Body of pancreas (tissue), 4 donors: ENCODE results near the gene HIGD2B.
"Not testable (repeated sequence)": the region's sequence is repeated elsewhere in the genome, so short reads cannot be mapped to it uniquely, and the experiment has no call there.

ENCODE experiments used
- POLR2A ChIP-seq, 3 donors: fragments of 450-650 bp; IDR thresholded peaks; one replicate each; pipeline ENCODE4 v1.6.1; 2016; ENCODE audit warnings: antibody characterized with exemption in 3 of 3, mild to moderate bottlenecking in 2 of 3
- TF ChIP-seq, protein P1 (sequence below), 7 experiments: fragments of 450-650 bp in 4 of 7; fragments of 200-600 bp in 3 of 7; sonication (generic) in 3 of 7; IDR thresholded peaks; one replicate each; pipeline ENCODE4 v1.5.1; 2016 to 2019; ENCODE audit warnings: antibody characterized with exemption in 7 of 7

DNA sequence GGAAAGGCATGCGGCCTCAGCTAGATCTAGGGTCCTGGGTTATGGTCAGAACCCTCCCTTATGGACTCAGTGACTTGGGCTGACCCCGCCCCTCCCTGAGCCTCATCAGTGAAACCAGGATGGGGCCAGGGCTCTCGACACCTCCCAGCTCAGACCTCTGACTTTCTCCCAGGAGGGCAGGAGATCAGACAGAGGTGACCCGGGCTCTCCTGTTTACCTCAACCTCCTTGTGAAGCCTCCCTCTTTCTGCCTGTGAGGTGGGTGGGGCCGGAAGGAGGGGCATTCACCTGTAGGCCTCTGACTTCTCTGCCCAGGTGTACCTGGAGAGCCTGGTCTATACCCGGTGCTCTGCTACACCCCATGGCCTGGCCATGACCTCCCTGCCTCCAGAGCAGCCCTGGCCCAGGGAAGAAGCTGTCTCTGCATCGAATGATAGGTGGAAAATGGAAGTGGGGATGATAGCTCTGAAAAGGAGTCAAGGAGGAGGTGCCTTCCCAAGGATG is 56.9 kb downstream of the HIGD2B start:
- TF ChIP-seq, protein P1, sequence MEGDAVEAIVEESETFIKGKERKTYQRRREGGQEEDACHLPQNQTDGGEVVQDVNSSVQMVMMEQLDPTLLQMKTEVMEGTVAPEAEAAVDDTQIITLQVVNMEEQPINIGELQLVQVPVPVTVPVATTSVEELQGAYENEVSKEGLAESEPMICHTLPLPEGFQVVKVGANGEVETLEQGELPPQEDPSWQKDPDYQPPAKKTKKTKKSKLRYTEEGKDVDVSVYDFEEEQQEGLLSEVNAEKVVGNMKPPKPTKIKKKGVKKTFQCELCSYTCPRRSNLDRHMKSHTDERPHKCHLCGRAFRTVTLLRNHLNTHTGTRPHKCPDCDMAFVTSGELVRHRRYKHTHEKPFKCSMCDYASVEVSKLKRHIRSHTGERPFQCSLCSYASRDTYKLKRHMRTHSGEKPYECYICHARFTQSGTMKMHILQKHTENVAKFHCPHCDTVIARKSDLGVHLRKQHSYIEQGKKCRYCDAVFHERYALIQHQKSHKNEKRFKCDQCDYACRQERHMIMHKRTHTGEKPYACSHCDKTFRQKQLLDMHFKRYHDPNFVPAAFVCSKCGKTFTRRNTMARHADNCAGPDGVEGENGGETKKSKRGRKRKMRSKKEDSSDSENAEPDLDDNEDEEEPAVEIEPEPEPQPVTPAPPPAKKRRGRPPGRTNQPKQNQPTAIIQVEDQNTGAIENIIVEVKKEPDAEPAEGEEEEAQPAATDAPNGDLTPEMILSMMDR (IDR thresholded peaks at IDR 0.05), result not testable (repeated sequence)
- TF ChIP-seq POLR2A (IDR thresholded peaks at IDR 0.05), result not testable (repeated sequence)
